OCI-LY7 (cell line): ENCODE data around the gene NUP133.

ENCODE experiments used
- EZH2phosphoT487 ChIP-seq: fragments of 200-600 bp; sonication (generic); IDR thresholded peaks from 2 replicates; pipeline ENCODE4 v1.6.1; 2018; ENCODE audit warnings: low read depth, borderline replicate concordance, mild to moderate bottlenecking, mixed run types, antibody characterized with exemption, low read length, moderate library complexity, mixed read lengths
- TF ChIP-seq, protein P1 (sequence below): fragments of 200-600 bp; sonication (generic); conservative IDR thresholded peaks from 2 replicates; pipeline ENCODE4 v1.5.1; 2014; ENCODE audit warnings: mild to moderate bottlenecking, antibody characterized with exemption, low read length, moderate library complexity, mixed read lengths

DNA sequence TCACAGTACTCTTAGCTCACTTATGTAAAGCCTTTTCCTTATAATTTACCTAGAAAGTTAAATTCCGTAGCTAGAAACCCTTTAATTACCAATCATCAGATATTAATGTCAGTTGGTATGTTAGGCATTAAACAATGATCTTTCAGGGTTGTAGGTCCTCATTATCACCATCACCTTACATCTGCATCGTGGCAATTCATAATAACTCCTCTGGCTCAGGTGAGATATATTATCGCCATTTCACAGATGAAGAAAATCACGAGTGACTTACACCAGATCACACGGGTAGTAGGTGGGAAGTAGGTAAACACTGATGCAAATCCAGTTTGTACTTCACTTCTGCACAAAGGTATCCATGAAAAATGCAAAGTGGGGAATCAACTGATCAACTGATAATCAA is 639 bp downstream of the NUP133 start:
- TF ChIP-seq, protein P1, sequence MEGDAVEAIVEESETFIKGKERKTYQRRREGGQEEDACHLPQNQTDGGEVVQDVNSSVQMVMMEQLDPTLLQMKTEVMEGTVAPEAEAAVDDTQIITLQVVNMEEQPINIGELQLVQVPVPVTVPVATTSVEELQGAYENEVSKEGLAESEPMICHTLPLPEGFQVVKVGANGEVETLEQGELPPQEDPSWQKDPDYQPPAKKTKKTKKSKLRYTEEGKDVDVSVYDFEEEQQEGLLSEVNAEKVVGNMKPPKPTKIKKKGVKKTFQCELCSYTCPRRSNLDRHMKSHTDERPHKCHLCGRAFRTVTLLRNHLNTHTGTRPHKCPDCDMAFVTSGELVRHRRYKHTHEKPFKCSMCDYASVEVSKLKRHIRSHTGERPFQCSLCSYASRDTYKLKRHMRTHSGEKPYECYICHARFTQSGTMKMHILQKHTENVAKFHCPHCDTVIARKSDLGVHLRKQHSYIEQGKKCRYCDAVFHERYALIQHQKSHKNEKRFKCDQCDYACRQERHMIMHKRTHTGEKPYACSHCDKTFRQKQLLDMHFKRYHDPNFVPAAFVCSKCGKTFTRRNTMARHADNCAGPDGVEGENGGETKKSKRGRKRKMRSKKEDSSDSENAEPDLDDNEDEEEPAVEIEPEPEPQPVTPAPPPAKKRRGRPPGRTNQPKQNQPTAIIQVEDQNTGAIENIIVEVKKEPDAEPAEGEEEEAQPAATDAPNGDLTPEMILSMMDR, result no peak
- TF ChIP-seq EZH2phosphoT487, result no peak
